Small intestine (tissue), 16 donors: ENCODE data around the gene SPDYE18. TPM values are rescaled to one million over a fixed set of nuclear protein-coding genes. Genes with fewer than 3 reads are reported as not detected.
"Not testable (repeated sequence)": the region's sequence is repeated elsewhere in the genome, so short reads cannot be mapped to it uniquely, and the experiment has no call there.

Experiments used
- DNase-seq, 2 donors: peaks; one replicate each; pipeline versions ENCODE4 v3.0.0 to v3.0.0-alpha.2; 2013
- FAIRE-seq: peaks from 2 replicates; lab custom pipeline; 2012; peaks lifted over from hg19 to GRCh38; lab: Jason Lieb, UNC
- H3K27ac ChIP-seq, 3 donors: one replicate each; pipeline ENCODE4 v1.5.1; 2013; ENCODE audit warnings: low read length in 2 of 3, mild to moderate bottlenecking in 2 of 3, control low read depth in 1 of 3, inconsistent platforms in 1 of 3, low read depth in 1 of 3, moderate library complexity in 1 of 3
- H3K27me3 ChIP-seq, 3 donors: one replicate each; pipeline ENCODE4 v1.6.1; 2013; ENCODE audit warnings: low read length in 3 of 3, inconsistent platforms in 1 of 3; ENCODE audit not compliant: control insufficient read depth in 3 of 3, insufficient read depth in 3 of 3
- H3K36me3 ChIP-seq, 3 donors: one replicate each; pipeline ENCODE4 v1.6.1; 2013; ENCODE audit warnings: low read length in 3 of 3, inconsistent platforms in 1 of 3, low read depth in 1 of 3, mild to moderate bottlenecking in 1 of 3, moderate library complexity in 1 of 3; ENCODE audit not compliant: control insufficient read depth in 3 of 3, insufficient read depth in 2 of 3
- H3K4me1 ChIP-seq, 3 donors: one replicate each; pipeline ENCODE4 v1.6.1; 2013; ENCODE audit warnings: low read length in 2 of 3, inconsistent platforms in 1 of 3, low read depth in 1 of 3, mild to moderate bottlenecking in 1 of 3, moderate library complexity in 1 of 3; ENCODE audit not compliant: control insufficient read depth in 3 of 3, insufficient read depth in 2 of 3
- H3K4me3 ChIP-seq, 3 donors: one replicate each; pipeline ENCODE4 v1.5.1; 2013; ENCODE audit warnings: low read length in 3 of 3, control low read depth in 1 of 3, inconsistent platforms in 1 of 3, low read depth in 1 of 3, mild to moderate bottlenecking in 1 of 3, moderate library complexity in 1 of 3
- H3K9me3 ChIP-seq, 2 donors: one replicate each; pipeline ENCODE4 v1.6.1; 2013; ENCODE audit warnings: low read depth in 1 of 2, low read length in 1 of 2; ENCODE audit not compliant: control insufficient read depth in 2 of 2, insufficient read depth in 1 of 2
- WGBS, 3 donors: extraction: QIAGEN DNeasy Blood & Tissue Kit; methylation state at CpG; one replicate each; pipeline ENCODE4 v1.1.7; 2013; 5-methylcytosine and 5-hydroxymethylcytosine counted together
- long read RNA-seq, 10 donors: transcript quantifications; one replicate each; lab custom pipeline, GENCODE V29; 2026
- polyA plus RNA-seq, 4 donors: library from polyadenylated mRNA; stranded (reverse) in 3 of 4; unstranded in 1 of 4; fragments of 200-250 nt in 3 of 4; fragments of 120-200 nt in 1 of 4; gene quantifications; one replicate each; pipeline versions ENCODE4 v1.2.1 to v1.2.3, GENCODE V29; 2013
- donor health status: healthy with polysubstance abuse.
- donor health status: control.
- donor health status: control.
- donor health status: Bipolar disorder and iron deficiency.
- donor health status: healthy.

SPDYE18 gene
- polyA plus RNA-seq = 1 to 10 TPM in 1 of 4 donors, under 1 TPM in 3; 0.28 to 1.3 (median 0.85) TPM
- long read RNA-seq, donor 1 = 0 reads
- long read RNA-seq, donor 2 = 0 reads
- long read RNA-seq, donor 3 = 0 reads
- long read RNA-seq, donor 4 = 0 reads
- long read RNA-seq, donor 5 = 0 reads
- long read RNA-seq, donor 6 = 0 reads
- long read RNA-seq, donor 7 = 0 reads
- long read RNA-seq, donor 8 = 0 reads
- long read RNA-seq, donor 9 = 0 reads
- long read RNA-seq, donor 10 = 0 reads

DNA sequence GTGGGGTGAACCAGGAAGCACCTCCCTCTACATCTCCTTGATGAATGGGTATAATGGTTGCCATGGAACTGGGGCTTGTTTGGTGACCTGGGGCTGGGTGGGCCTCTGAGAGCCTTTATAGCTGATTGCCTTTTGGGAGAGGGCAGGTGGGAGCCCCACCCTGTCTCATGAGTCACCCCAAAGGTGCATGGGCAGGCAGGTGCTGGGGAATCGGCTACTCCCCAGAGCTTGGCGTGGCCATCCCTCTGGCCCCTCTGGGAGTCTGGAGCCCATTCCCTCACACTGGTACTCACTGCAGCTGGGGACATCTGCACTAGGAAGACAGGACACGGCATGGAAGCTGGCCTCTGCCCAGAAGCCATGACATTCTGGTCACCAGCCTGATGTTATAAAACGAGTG, at the start of gene SPDYE18:
SPDYE18 (minus strand) TSS at position 2 of the 400 bp plus-strand sequence. CDS start 2,046 bp downstream, outside the sequence.
- not testable (repeated sequence) for H3K9me3 ChIP-seq, DNase-seq, H3K36me3 ChIP-seq, H3K27me3 ChIP-seq, H3K4me3 ChIP-seq, FAIRE-seq, H3K27ac ChIP-seq, H3K4me1 ChIP-seq
- WGBS, 3 donors = 90 to 98% (median 92%) methylated on average over 3 to 4 of the region's 4 CpGs

DNA sequence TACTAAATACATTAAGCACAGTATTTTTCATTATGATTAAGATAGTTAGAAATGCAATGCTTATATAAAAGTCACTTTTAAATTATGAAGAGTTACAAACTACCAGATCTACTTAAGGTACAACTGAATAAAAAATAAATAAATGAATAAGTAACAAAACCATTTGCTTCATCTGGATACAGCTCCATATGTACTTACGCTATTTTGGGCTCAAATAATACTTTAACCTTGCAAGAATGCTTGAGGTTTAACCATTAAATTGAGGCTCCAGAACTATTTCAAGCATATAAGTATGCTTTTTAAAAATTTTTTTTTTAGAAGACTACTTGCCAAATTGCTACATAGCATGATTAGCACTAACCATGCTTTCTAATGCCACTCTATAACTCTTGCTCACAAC, 46.0 kb upstream of the SPDYE18 start:
- 91 to 97% (median 97%) methylated on average over 1 of the region's 1 CpG for WGBS, 3 donors
- H3K4me3 ChIP-seq, H3K27ac ChIP-seq, FAIRE-seq, DNase-seq, H3K36me3 ChIP-seq, H3K27me3 ChIP-seq, H3K9me3 ChIP-seq, H3K4me1 ChIP-seq: not testable (repeated sequence)

- H3K9me3 ChIP-seq, H3K36me3 ChIP-seq, H3K4me1 ChIP-seq, H3K4me3 ChIP-seq, H3K27ac ChIP-seq, FAIRE-seq, DNase-seq, H3K27me3 ChIP-seq: not testable (repeated sequence)
- WGBS, 3 donors = 47 to 70% (median 56%) methylated on average over 3 of the region's 3 CpGs
Measured at GRCh38 chr7:77107659-77108058, 45.3 kb upstream of the SPDYE18 start.

- not testable (repeated sequence) for H3K36me3 ChIP-seq, H3K9me3 ChIP-seq, H3K27ac ChIP-seq, DNase-seq, H3K27me3 ChIP-seq, FAIRE-seq, H3K4me1 ChIP-seq, H3K4me3 ChIP-seq
- WGBS, 3 donors = 83 to 96% (median 92%) methylated on average over 3 of the region's 3 CpGs
Measured at GRCh38 chr7:77105904-77106303, 43.5 kb upstream of the SPDYE18 start.

DNA sequence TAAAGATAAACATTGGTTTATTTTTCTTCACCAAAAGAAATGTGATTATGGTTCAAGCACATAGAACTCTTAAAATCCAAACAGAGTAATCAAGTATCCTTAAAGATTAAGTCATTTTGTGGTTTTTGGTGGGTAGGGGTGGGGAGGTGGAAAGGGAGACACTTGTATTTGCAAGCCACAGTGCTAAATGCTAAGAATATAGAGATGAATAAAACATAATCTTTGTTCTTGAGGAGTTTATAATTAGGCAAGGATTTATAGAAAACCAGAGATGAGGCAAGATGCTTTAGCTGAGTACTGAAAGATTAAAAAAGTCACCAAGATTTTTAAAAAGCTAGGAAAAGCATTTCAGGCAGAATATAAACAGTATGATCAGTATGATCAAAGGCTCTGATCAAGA, 40.3 kb upstream of the SPDYE18 start:
- H3K36me3 ChIP-seq, H3K4me3 ChIP-seq, H3K4me1 ChIP-seq, FAIRE-seq, H3K9me3 ChIP-seq, H3K27me3 ChIP-seq, H3K27ac ChIP-seq, DNase-seq: not testable (repeated sequence)

GRCh38 chr7:77101187-77101586, 38.8 kb upstream of the SPDYE18 start:
- FAIRE-seq = not testable (repeated sequence)

GRCh38 chr7:77100501-77100900, 38.1 kb upstream of the SPDYE18 start:
- not testable (repeated sequence) for FAIRE-seq, H3K9me3 ChIP-seq, H3K4me1 ChIP-seq, H3K36me3 ChIP-seq, DNase-seq, H3K27ac ChIP-seq, H3K4me3 ChIP-seq, H3K27me3 ChIP-seq
- WGBS, 3 donors = 84 to 92% (median 88%) methylated on average over 3 of the region's 3 CpGs

More at GRCh38 chr7:77101187-77101586, 38.8 kb upstream of the SPDYE18 start:
- not testable (repeated sequence) for DNase-seq, H3K27me3 ChIP-seq, H3K36me3 ChIP-seq, H3K27ac ChIP-seq, H3K4me3 ChIP-seq, H3K4me1 ChIP-seq, H3K9me3 ChIP-seq
- whole genome bisulfite sequencing, 3 donors = 79 to 91% (median 85%) methylated on average over 1 of the region's 1 CpG

DNA sequence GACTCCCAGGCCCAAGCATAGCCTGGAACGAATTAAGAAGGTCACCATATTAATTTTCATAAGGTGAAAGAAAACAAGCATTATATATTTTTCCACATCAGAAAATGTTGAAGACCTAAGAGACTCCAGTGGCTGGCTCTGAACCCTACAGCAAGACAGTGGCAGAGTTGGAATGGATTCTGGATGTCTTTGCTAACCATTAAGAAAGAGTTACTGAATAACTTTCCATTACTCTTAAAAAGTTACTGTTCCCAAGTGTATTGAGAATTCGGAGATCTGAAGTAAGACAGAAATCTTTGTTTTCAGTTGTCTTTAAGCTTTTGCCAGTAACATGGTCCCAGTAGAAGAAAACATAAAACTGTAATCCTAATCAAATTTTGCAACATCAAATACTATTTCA, 29.9 kb upstream of the SPDYE18 start:
- FAIRE-seq, H3K27ac ChIP-seq, DNase-seq, H3K4me3 ChIP-seq, H3K9me3 ChIP-seq, H3K27me3 ChIP-seq, H3K4me1 ChIP-seq, H3K36me3 ChIP-seq: not testable (repeated sequence)
- WGBS, 3 donors = 41 to 85% (median 53%) methylated on average over 2 of the region's 2 CpGs

DNA sequence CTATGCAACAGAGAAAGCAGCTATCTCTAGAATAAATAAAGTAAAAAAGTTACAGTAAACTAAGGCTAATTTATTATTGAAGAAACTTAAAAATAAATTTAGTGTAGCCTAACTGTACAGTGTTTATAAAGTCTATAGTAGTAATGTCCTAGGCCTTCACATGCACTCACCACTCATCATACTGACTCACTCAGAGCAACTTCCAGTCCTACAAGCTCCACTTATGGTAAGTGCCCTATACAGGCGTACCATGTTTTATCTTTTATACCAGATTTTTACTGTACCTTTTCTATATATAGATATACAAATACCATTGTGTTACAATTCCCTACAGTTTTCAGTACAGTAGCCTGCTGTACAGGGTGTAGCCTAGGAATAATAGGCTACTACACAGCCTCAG, 19.8 kb upstream of the SPDYE18 start:
- WGBS, 3 donors = 93 to 96% (median 96%) methylated on average over 1 of the region's 1 CpG
- H3K27ac ChIP-seq, H3K4me1 ChIP-seq, H3K36me3 ChIP-seq, FAIRE-seq, H3K27me3 ChIP-seq, DNase-seq, H3K9me3 ChIP-seq, H3K4me3 ChIP-seq: not testable (repeated sequence)
